DMS53 treated with DMSO at 0.1 percent for 48 hours (cell line): Measurements from ENCODE around the gene ZBTB20.

ENCODE experiments used
- DNase-seq: peaks from one replicate; lab custom pipeline; 2025; ENCODE audit not compliant: unreplicated experiment; lab: John Stamatoyannopoulos, UW

ZBTB20 gene

DNA sequence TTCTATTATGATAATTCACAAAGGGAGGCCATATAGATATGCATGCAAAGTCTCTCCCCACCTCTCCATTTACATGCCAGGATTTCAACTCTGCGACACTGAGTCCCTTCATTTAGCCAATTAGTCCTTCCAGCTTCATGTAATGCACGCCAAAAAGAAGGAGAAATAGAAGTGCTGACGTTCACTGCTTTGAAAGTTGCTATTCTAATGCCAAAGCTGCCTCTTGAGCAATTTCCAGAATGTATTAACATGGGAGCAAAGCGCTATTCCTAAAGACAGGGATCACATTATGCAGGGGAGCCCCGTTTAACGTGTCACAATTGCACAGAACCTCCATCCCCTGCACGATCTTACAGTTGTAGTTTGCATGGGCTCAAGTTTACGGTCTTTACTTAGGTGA lies 722.8 kb downstream of the ZBTB20 start:
- DNase-seq = no peak

DNA sequence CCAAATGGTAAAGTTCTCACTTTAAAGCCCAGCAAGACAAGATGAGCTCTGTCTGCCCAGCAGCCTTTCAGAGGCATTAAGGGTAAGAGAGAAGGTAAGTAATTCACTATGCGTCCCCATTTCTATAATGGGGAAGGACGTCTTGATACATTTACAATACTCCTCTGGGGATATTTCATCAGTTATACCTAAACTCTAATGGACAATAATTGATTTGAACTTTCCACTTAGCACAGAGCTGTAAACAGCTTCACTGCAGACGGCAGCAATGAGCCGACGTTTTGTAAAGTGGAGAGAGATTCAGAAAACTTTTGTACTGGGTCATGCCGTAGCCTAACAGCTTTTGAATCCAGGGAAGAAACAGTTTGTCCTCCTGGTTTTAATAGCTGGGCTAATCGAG lies 725.9 kb downstream of the ZBTB20 start:
- DNase-seq = no peak

DNA sequence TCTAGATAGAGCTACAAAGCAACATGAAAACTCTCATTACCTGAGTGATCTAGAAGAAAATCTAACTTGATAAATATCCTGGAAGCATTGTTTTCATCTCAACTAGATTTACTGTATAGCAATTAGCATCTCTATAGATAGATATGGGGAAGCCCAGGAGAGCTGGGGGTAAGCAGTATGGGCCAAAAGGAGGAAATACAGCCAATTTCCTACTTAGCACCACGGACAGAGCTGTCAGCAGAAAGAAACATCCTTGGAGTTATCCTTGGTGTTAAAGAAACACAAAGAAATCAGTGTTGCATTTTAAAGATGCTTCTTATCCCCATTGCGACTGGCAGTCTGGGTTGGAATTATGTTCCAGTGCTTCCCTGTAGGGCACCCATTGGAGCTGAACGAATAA lies 727.0 kb downstream of the ZBTB20 start:
- DNase-seq = no peak

DNA sequence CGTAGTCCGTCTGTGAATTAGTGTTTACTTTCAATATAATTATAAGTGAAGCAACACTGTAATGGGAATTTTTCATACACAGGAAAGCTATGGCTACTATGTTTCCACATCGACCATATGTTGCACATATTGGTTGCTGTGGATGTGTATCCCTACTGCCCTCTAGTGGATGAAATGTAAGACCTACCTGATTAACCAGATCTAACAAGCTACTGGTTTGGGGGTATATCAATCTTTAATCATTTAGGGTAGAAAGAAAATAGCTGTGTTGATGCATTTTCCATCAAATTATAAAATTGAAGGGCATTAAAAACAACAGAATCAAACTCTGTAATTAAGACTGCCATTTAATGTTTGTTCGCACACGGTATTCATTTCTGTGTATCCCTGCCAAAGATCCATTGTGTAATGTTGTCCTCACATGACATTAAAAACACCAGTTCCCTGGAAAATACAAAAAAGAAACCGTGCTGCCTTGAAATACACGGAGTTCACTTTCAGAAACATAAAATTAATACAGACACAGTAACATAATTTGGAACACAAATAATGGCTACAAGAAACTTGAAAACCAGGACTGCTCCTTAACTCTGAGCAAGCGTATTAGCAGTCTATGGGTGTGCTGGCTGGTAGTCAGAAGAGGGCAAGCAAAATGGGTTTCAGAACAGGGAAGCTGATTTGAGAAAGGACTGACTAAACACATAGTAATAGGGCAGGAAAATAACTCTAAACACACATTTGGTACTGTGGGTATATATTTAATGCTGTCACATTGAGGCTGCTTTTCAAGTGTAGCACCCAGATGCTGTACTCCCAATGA lies 728.2 kb downstream of the ZBTB20 start:
- DNase-seq = peak; percentile 42

DNA sequence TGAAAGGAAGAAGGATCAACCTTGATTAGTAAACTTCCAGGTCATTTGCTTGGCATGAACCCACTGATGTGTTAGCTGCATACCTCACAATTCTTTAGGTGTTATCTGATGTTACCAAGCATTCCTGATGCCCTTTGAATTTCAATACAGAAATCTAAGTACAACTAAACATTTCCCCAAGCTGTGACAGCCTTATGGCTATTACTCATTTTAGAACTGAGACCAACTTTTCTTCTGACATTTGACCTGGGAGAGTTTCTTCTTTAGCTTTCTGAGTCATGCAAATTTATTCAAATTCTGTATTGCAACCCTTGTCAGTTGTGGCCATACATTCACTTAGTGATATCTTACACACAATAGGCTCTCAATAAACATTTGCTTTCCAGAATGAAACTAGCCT lies 729.0 kb downstream of the ZBTB20 start:
- no peak for DNase-seq

DNA sequence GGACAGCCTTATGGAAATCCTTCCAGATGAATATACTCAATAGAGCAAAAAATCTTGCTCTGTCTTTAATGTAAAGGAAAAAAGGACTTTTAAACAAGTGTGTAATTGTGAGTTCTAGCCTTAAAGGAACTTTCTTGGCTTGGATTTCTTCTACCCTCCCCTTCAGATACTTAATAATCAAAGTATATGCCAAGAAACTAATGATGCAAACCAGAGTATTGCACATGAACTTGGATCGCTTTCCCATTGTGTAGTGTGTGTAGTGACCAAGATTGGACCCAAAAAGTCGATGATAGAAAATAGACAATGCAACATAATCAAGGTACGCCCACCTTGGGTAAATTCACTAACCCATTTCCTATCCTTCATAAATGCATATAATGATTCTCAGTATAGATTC lies 729.4 kb downstream of the ZBTB20 start:
- no peak for DNase-seq

DNA sequence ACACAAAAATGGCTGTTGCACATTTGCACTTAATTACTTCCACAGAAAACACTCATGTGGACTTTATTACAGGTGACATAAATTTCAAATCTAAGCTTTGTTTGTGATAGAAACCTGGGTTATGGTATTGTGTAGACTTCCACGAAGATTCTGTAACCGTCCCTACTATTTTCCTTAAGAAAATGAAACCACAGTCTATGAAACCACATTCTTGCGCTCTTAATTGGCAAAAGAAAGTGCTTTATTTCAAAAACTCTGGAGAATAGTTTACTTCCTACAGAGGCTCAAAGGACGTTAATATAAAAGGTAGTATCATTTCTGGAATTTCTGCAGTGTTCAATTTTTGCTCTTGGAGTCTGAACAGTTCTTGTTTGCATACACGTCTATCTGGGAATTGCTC lies 729.8 kb downstream of the ZBTB20 start:
- no peak for DNase-seq

DNA sequence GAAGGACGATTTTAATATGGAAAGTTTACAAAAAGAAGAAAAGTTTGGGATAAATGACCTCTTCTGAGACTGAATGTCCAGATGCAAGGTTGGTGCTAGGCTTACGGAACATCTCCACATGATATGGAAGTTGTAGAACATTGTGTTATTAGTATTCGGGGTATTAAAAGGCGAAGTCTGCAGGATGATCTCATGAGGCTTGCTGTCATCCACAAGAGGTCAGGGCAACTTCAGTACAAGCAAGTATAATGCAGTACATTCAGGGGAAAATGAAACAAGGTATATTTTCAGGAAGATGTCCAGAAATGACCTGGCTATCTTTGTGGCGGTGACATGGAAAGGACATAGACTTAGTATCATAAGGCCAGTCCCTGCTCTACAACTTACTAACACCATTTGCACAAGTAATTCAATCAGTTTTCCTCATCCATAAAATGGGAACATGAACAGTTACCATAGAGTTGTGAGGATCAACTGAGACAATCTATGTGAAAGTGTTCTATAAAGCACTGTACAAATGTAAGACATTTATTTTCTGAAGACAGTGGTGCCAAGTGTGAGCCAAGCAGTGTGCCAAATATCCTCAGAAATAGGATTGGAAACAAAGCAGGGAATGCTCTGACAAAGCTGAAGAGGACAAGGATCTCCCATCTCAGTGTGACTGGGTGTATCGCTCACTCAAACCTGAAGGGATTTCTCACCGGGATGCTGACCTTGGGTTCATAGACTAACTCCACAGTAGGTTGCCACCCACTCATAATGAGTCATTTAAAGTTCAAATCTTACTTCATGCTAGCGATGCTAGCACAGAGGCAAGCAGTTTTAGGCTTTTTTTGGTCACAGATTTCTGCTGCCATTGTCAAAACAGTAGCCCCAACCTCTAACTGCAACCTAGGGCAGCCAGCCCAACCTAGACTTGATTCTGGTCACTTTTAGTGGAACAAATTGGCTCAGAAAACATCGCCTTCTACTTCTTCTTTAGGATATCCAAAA lies 735.0 kb downstream of the ZBTB20 start:
- no peak for DNase-seq

DNA sequence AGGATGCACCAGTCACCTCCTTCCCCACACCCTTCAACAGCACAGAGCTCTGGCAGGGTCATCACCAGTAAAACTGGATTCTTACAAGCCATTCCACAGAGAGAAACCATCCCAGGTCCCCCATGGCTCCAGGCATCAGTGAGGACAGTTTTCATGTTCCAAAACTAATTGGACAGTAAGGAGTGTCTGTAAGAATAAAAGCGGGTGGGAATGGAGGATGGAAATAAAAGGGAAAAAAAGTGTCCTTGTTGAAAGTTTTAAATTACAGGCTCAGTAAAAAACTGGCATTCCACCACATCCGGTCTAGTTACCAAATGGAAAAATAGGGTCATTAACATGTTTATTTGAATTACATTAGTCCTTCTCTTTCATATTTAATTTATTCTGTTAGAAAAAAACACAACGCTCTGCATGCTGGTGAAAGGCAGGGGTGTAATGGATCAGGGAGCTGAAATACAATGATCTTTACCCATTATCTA lies 735.9 kb downstream of the ZBTB20 start:
- no peak for DNase-seq

DNA sequence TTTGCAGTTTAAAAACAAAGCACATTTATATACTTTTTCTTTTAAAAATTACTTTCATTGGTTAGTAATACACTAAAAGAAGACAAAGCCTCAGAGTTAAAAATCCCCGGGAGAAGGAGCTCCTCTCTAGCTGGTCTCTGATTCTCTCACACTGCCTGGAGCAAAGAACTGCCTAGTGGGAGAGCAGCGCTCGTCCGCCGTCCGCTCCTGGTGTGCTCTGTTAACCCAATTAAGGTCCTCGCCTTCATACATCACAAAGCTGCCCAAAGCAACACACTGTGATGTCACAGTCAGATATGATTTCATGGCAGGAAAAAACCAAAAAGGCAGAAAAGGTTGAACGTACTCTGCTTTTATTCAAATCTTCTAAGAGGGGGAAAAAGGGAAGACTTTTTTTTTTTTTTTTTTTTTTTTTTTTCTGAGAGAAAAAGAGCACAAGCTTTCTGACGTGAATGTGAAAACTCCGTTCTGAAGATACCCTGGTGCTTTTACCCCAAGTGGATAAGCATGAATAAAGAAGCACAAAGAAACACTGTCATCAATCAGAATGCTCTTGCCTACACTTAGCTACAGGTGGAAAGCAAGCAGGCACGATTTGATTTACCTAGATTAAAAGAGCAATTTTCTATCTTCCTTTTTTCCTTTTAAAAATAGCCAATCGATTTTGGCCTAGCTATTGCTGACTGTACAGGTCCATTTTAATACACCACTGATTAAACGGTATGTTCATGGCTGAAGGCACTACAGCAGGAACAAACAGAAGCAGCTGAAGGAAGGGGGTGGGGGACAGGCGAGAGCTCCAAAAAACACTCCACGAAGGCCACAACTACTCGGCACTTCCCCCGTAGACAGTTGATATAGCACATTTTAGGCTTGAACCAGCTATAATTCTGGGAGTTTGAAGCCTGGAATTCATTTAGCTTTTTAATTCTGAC lies 738.1 kb downstream of the ZBTB20 start:
- no peak for DNase-seq

DNA sequence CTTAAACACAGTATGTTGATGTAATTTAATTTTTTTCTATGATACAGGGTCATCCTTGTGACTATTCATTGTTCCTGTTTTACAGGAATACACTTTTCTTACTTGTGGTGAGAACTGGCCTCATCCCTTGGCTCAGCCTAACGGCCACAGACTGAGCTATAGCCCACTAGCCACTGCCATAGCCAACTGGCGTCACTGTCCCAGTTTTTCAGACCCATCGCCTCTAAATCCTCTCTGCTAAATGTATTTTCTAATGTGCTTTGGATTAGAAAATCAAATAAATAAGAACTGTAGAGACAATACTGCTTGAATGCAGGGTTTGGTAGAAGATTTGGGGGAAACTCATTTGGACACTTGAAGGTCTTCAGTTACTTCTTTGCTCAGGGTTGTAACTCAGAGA lies 740.2 kb downstream of the ZBTB20 start:
- no peak for DNase-seq

DNA sequence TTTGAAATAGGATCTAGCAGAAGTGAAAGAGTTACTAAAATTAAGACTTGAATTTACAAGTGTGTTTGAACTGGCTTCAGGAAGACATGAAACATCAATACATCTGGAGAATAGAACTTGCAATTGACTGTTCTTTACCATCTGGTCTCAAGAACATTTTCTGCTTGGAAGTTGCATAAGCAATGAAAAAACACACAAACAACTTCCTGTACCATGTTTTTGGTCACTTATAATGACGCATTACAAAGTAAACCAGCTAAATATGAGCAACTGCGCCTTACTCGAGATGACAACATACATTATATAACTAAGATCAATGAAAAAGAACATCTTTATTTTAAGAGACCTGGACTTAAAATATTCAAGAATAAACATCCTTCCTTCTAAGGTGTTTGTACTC lies 740.8 kb downstream of the ZBTB20 start:
- no peak for DNase-seq

DNA sequence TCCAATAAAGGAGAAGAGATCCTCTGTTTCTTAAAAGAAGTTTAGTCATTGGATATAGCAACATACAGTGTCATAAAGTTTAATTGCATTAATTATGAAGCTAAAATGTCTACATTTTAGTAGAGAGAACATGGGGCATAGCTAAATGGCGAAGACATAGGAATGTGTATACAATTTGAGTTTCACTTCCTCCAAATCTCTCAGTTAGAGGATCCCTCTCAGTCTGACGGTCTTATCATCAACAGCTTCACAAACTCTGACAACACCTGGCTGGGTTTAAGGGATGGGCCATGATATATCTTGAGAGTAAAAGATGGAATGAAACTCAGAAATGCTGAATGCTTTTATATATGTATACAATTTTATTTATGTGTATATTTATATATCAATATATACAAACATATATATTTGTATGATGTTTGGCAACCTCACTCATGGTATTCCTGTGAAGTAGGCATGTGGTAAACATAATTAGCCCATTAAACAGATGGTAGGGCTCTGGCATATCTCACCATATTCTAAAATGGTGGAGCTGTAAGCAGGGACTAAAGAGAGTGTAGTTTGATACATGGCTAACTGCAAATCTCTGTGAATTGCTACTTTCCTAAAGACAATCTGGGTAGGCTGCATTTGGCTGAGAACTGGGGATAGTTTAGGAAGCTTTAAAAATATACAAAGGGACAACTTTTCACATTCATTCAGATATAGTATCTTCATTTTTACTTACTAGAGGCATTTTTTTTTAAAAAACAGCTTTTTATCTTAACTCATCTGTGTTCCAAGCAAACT lies 741.7 kb downstream of the ZBTB20 start:
- no peak for DNase-seq

DNA sequence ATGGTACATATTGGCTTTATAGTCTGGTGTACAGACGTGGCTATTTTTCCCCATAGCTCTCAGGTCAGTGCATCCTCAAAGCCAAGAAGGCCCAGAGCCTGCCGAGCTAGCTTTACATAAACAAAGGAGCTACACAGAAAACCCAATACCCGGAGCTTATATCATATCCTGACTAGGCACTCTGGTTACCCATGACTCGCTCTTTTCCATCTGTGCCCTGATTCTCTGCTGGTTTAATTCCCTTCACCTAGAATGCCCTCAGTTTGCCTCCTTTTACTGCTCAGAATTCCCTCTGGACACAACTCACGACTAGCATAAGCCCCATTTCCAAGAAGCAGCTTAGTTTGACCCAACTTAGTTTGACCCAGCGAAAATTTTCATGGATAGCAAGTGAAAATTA lies 742.5 kb downstream of the ZBTB20 start:
- DNase-seq = no peak

DNA sequence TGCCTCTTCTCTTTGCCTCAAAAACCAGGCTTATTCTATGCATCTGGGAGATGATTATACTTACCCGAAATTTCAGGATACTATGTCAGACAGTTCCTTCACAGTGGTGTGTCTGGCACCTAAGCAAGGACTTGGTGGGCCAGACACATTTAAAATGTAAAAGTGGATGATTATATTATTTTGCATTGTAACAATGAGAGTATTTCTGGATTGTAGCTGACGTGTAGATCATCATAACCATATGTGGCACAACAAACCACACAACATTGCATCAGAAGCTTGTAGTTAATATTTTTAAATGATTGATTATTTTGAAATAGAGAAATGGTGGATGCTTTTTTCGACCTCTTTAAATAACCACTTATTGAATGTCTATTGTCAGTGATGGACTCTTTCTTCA lies 744.2 kb downstream of the ZBTB20 start:
- DNase-seq = no peak

DNA sequence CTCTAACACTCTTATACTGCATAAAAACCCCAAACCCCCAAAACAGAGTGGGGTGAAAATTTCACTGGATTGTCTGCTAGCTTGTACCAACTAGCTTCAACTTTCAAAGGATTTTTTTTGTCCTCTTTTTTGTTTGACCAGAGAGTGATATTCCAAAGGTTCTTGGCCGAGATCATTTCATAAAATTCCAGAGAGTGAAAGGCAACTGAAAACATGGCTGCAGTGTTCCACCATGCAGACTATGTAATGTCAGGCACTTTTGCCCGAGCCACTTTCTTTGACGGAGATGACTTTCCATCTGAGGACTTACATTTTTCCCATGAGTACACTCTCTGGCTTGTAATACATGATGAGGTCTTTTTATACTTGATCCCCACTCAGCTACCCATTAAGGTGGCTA lies 745.7 kb downstream of the ZBTB20 start:
- DNase-seq = no peak

DNA sequence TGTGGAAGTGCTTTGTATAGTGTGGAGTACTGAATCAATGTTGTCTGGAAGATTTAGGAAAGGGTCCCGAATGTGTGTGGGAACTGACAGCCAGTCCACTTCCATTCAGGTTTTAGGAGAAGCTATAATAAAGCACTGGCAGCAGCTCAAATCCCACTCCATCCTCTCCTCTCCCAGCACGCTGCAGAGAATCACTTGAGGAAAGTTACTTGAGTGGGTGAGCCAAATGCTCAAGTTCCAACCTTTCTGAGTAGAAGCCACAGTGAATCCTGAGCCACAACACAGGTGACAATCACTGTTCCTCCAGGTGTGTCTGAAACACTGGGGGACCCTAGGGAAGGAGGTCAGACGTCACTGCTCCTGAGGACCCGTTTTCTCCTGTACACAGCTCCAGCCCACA lies 746.7 kb downstream of the ZBTB20 start:
- no peak for DNase-seq

DNA sequence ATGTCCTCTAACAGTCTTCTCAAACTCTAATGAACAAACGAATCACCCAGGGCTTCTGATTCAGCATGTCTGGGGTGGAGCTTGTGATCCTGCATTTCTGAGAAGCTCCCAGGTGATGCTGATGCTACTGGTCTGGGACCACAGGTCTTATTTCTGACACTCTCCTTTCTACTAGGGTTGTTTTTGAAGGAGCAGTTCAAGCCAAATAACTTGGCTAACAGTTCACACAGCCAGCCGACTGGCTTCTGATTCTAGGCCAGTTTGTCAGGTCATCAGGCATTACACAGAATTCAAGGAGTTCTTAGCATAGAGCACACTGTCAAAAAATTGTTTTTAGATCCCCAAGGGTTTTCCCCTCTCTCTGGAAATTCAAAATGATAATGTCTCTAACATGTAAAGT lies 752.5 kb downstream of the ZBTB20 start:
- no peak for DNase-seq

DNA sequence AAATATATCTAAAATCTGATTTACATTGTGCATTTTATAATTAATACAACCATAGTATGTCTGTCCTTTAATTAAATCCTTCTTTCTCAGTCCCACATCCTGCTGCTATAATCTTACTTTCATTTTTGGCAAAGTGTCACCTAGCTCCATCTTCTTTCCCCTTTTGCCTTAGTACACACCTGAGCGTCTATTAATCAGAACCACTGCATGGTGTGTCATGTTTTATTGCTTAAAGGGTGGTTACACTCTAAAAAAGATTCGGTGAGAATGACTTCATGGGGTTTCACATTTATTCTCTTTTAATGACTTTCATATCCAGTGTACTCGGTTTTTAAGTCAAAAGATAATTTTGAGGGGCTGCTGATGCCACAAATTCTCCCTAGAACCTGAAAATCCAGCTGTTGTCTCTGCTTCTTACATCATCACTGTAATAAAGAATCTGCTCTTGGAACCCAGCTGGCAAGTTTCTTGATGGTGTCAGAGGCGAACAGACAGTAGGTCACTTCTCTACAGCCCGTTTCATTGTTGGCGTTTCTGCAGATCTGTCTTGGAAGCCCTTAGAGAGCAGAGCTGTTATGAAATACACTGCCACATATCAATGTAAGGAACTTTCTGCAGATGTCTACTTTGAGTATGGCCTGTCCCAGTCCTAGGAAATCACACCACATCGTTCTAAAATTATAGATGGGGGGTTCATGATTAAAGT lies 753.6 kb downstream of the ZBTB20 start:
- no peak for DNase-seq
